Measurements from ENCODE around the gene ATG4D. TPM values are rescaled to one million over a fixed set of nuclear protein-coding genes. Genes with fewer than 3 reads are reported as not detected.
A peak's percentile ranks its signal among the peaks of the same experiment; 100 is the strongest.

The ATG4D gene
- total and polyA plus RNA-seq, 10 of the 15 experiments (the other 5 are each of a cell fraction or from before 2014, with no cell fraction given), result 0.39 to 28.7 (median 13.4) TPM

- Histone ChIP-seq H3K79me2 (ENCODE audit: control insufficient read depth, insufficient read depth, low read length) (peaks cover 13% of the 10 kb centered on the region), H3K36me3 (ENCODE audit: control insufficient read depth in 2 of 2, insufficient read depth in 2 of 2, low read length in 1 of 2) (peaks cover under 1 to 5% of the 10 kb centered on the region in 2 experiments; a peak in 3 of 4 replicates), H3K27me3 (replicated peaks in 1 of 2; ENCODE audit: control insufficient read depth in 2 of 2, insufficient read depth in 2 of 2, low read length in 1 of 2) (no peaks in the 10 kb centered on the region), H2AFZ (ENCODE audit: control insufficient read depth, low read depth, low read length) (peak overlapping the region; percentile 63), H3K27ac (ENCODE audit: control insufficient read depth, insufficient read depth) (peak overlapping the region; percentile 77), H3K4me1 (ENCODE audit: control insufficient read depth, insufficient read depth, low read length) (peaks cover 23% of the 10 kb centered on the region), H3K9me3 (replicated peaks; ENCODE audit: control insufficient read depth, insufficient read depth, low read length) (no peaks in the 10 kb centered on the region), H4K20me1 (ENCODE audit: control insufficient read depth, insufficient read depth) (no peaks in the 10 kb centered on the region), H3K4me2 (ENCODE audit: control insufficient read depth, insufficient read depth) (peak overlapping the region; percentile 58), H3K4me3 (peak overlapping the region; percentile 73), H3K9ac (ENCODE audit: control insufficient read depth, insufficient read depth, low read length) (peak overlapping the region; percentile 71)
- no TSS peak for BruUV-seq (replicated peaks)
- CTCF ChIA-PET, result interaction anchor here (3.0 kb wide), 1 partner anchor 81 kb away, joined by 13 read pairs; no protein-coding TSS in a partner anchor
- in situ Hi-C loops (cut with MboI), result loop anchor here (5.0 kb wide), 1 partner anchor 153 kb away; no protein-coding TSS in a partner anchor
- peak; percentile 48 for ATAC-seq
- SMC1A ChIA-PET (ENCODE audit: uncharacterized antibody, unreplicated experiment), result no interaction called here
- no peak for FAIRE-seq
- POLR2A ChIA-PET, result interaction anchor here (1.3 to 1.9 kb wide), 2 partner anchors 37 to 39 kb away, joined by 3 to 5 read pairs; no protein-coding TSS in a partner anchor
- no peak for DNase-seq (ENCODE audit: low read depth, low spot score)
- RAD21 ChIA-PET (ENCODE audit: unreplicated experiment), result interaction anchor here (1.0 to 2.0 kb wide), 3 partner anchors 11 to 134 kb away, joined by 3 to 9 read pairs (median 8); no protein-coding TSS in a partner anchor
- intact Hi-C loops (cut with micrococcal nuclease; ENCODE audit: unreplicated experiment), result loop anchor here (5.0 kb wide), 2 partner anchors 87 to 163 kb away; partner anchors contain the start of genes CDC37 and ILF3
- 2% methylated on average over 10 of the region's 10 CpGs for WGBS (ENCODE audit: insufficient coverage, insufficient replicate concordance, low lambda C conversion rate, missing lambda C conversion rate)
- TF ChIP-seq CHD1 (IDR thresholded peaks at IDR 0.05; ENCODE audit: low read depth, low read length) (no peak), STAT1 (conservative IDR thresholded peaks at IDR 0.05) (no peak), LARP7 (IDR thresholded peaks at IDR 0.05) (no peak), CREM (IDR thresholded peaks at IDR 0.05; ENCODE audit: low read depth) (no peak), SREBF1 (IDR thresholded peaks at IDR 0.05; ENCODE audit: low read length) (no peak), BHLHE40 (IDR thresholded peaks at IDR 0.05; ENCODE audit: borderline replicate concordance in 1 of 2, low read depth in 2 of 2, low read length in 1 of 2) (no peak), IKZF2 (IDR thresholded peaks at IDR 0.05) (no peak), PAX8 (IDR thresholded peaks at IDR 0.05) (no peak), CEBPB (IDR thresholded peaks at IDR 0.05; ENCODE audit: borderline replicate concordance in 1 of 2, low read depth in 2 of 2, low read length in 2 of 2) (no peak), PRDM15 (CRISPR knock-in tag; IDR thresholded peaks at IDR 0.05) (no peak), GABPA (IDR thresholded peaks at IDR 0.05; ENCODE audit: low read depth) (no peak), TCF3 (IDR thresholded peaks at IDR 0.05; ENCODE audit: borderline replicate concordance, insufficient read depth, low read depth, low read length) (no peak), CHD4 (IDR thresholded peaks at IDR 0.05) (no peak), NRF1 (conservative IDR thresholded peaks at IDR 0.05; ENCODE audit: low read depth, low read length) (no peak), RB1 (IDR thresholded peaks at IDR 0.05; ENCODE audit: borderline replicate concordance) (no peak), ETV6 (conservative IDR thresholded peaks at IDR 0.05 in 1 of 2, IDR thresholded peaks at IDR 0.05 in 1 of 2; ENCODE audit: borderline replicate concordance in 1 of 2, low read depth in 1 of 2) (no peak), SMAD5 (IDR thresholded peaks at IDR 0.05; ENCODE audit: low read depth) (no peak), POLR2A (IDR thresholded peaks at IDR 0.05; ENCODE audit: low read depth, low read length) (no peak), ZZZ3 (IDR thresholded peaks at IDR 0.05; ENCODE audit: control insufficient read depth, insufficient read length, low read depth) (no peak)
- TF ChIP-seq, protein P1, sequence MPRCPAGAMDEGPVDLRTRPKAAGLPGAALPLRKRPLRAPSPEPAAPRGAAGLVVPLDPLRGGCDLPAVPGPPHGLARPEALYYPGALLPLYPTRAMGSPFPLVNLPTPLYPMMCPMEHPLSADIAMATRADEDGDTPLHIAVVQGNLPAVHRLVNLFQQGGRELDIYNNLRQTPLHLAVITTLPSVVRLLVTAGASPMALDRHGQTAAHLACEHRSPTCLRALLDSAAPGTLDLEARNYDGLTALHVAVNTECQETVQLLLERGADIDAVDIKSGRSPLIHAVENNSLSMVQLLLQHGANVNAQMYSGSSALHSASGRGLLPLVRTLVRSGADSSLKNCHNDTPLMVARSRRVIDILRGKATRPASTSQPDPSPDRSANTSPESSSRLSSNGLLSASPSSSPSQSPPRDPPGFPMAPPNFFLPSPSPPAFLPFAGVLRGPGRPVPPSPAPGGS (IDR thresholded peaks at IDR 0.05; ENCODE audit: borderline replicate concordance, insufficient read depth, low read depth, low read length, poor library complexity, severe bottlenecking), result no peak
Observed at GRCh38 chr19:10565028-10565566, 21.4 kb downstream of the ATG4D start.

Measured in GM12878 (cell line).